GM23338 (cell line): ENCODE measurements around the gene FOXN4. TPM values are rescaled to one million over a fixed set of nuclear protein-coding genes. Genes with fewer than 3 reads are reported as not detected.

ENCODE experiments used
- ATAC-seq: fragments of 200-7000 bp; cut with Tn5 transposase; 3 replicates; pipeline ENCODE4 v1.9.1; 2020
- DNase-seq: peaks from one replicate; pipeline ENCODE4 v3.0.0-alpha.2; 2015; ENCODE audit warnings: low spot score
- H2AFZ ChIP-seq: fragments of 200-600 bp; sonication (generic); 2 replicates; pipeline ENCODE4 v1.8.0; 2016; ENCODE audit warnings: antibody characterized with exemption, mild to moderate bottlenecking, moderate library complexity
- H3F3A ChIP-seq: fragments of 200-600 bp; sonication (generic); replicated peaks from 2 replicates; pipeline ENCODE4 v1.8.0; 2017; ENCODE audit warnings: antibody characterized with exemption, mixed run types, low read depth
- H3K27ac ChIP-seq: fragments of 200-600 bp; sonication (generic); 2 replicates; pipeline ENCODE4 v1.6.1; 2016; ENCODE audit warnings: low read depth
- H3K27me3 ChIP-seq: fragments of 200-600 bp; sonication (generic); 2 replicates; pipeline ENCODE4 v1.8.0; 2016; ENCODE audit warnings: mild to moderate bottlenecking, mixed run types, moderate library complexity; ENCODE audit not compliant: insufficient read depth
- H3K36me3 ChIP-seq: fragments of 200-600 bp; sonication (generic); 2 replicates; pipeline ENCODE4 v1.8.0; 2016; ENCODE audit warnings: mild to moderate bottlenecking; ENCODE audit not compliant: insufficient read depth
- H3K4me1 ChIP-seq: fragments of 200-600 bp; sonication (generic); 2 replicates; pipeline ENCODE4 v1.8.0; 2016; ENCODE audit warnings: mild to moderate bottlenecking, moderate library complexity; ENCODE audit not compliant: insufficient read depth
- H3K4me2 ChIP-seq: fragments of 200-600 bp; sonication (generic); 2 replicates; pipeline ENCODE4 v1.7.1; 2017; ENCODE audit warnings: mixed run types
- H3K4me3 ChIP-seq: fragments of 200-600 bp; sonication (generic); 2 replicates; pipeline ENCODE4 v1.6.1; 2016; ENCODE audit warnings: mixed run types
- H3K79me2 ChIP-seq: fragments of 200-600 bp; sonication (generic); replicated peaks from 2 replicates; pipeline ENCODE4 v1.8.0; 2017; ENCODE audit warnings: mild to moderate bottlenecking; ENCODE audit not compliant: insufficient read depth
- H3K9me2 ChIP-seq: fragments of 200-600 bp; sonication (generic); 2 replicates; pipeline ENCODE4 v1.8.0; 2017; ENCODE audit not compliant: insufficient read depth
- H4K20me1 ChIP-seq: fragments of 200-600 bp; sonication (generic); replicated peaks from 2 replicates; pipeline ENCODE4 v1.8.0; 2017; ENCODE audit warnings: mild to moderate bottlenecking; ENCODE audit not compliant: insufficient read depth
- H3K27ac Mint-ChIP-seq: 2 replicates; pipeline ENCODE4 v1.8.0; 2020; ENCODE audit warnings: inconsistent platforms, mild to moderate bottlenecking, moderate library complexity, mixed read lengths
- H3K27me3 Mint-ChIP-seq: 3 replicates; pipeline ENCODE4 v1.8.0; 2022; ENCODE audit warnings: low read depth, mild to moderate bottlenecking, moderate library complexity, mixed read lengths, inconsistent platforms; ENCODE audit not compliant: insufficient read depth, poor library complexity
- H3K36me3 Mint-ChIP-seq: 3 replicates; pipeline ENCODE4 v1.8.0; 2021; ENCODE audit warnings: low read depth, mild to moderate bottlenecking, inconsistent platforms, moderate library complexity, mixed read lengths
- H3K4me1 Mint-ChIP-seq: 3 replicates; pipeline ENCODE4 v1.8.0; 2020; ENCODE audit warnings: mild to moderate bottlenecking, inconsistent platforms, mixed read lengths
- H3K4me3 Mint-ChIP-seq: 3 replicates; pipeline ENCODE4 v1.8.0; 2021; ENCODE audit warnings: moderate library complexity, mild to moderate bottlenecking, inconsistent platforms, mixed read lengths
- H3K9me3 Mint-ChIP-seq: 3 replicates; pipeline ENCODE4 v1.8.0; 2020; ENCODE audit warnings: moderate library complexity, mild to moderate bottlenecking, inconsistent platforms, mixed read lengths
- CREB1 ChIP-seq: fragments of 250-450 bp; sonication (Bioruptor Pico); IDR thresholded peaks from 2 replicates; pipeline ENCODE4 v1.5.0; 2020; ENCODE audit warnings: low read depth, mild to moderate bottlenecking, moderate library complexity
- EZH2 ChIP-seq: fragments of 200-600 bp; sonication (generic); IDR thresholded peaks from one replicate; pipeline ENCODE4 v1.8.0; 2017; ENCODE audit warnings: antibody characterized with exemption, mild to moderate bottlenecking, low read depth; ENCODE audit not compliant: unreplicated experiment
- EZH2phosphoT487 ChIP-seq: fragments of 200-600 bp; sonication (generic); IDR thresholded peaks from one replicate; pipeline ENCODE4 v1.8.1; 2018; ENCODE audit warnings: antibody characterized with exemption; ENCODE audit not compliant: unreplicated experiment
- NANOG ChIP-seq: IDR thresholded peaks from 2 replicates; pipeline ENCODE4 v1.6.1; 2016; ENCODE audit warnings: antibody characterized with exemption, borderline replicate concordance
- POLR2AphosphoS5 ChIP-seq: IDR thresholded peaks from 2 replicates; pipeline ENCODE4 v1.6.1; 2016; ENCODE audit warnings: antibody characterized with exemption, low read depth
- REST ChIP-seq: IDR thresholded peaks from one replicate; pipeline ENCODE4 v1.6.1; 2018; ENCODE audit warnings: antibody characterized with exemption; ENCODE audit not compliant: unreplicated experiment
- STAT1 ChIP-seq: IDR thresholded peaks from one replicate; pipeline ENCODE4 v1.6.1; 2016; ENCODE audit warnings: antibody characterized with exemption; ENCODE audit not compliant: unreplicated experiment
- ZNF331 ChIP-seq: fragments of 250-450 bp; sonication (Bioruptor Pico); IDR thresholded peaks from 2 replicates; pipeline ENCODE4 v1.5.0; 2020; ENCODE audit warnings: low read depth, mild to moderate bottlenecking, moderate library complexity
- ZNF462 ChIP-seq: fragments of 250-450 bp; sonication (Bioruptor Pico); IDR thresholded peaks from 2 replicates; pipeline ENCODE4 v1.5.0; 2020; ENCODE audit warnings: mild to moderate bottlenecking, moderate library complexity
- polyA plus RNA-seq: library from polyadenylated mRNA; unstranded; fragments of >200 nt; fragmentation: Nextera tagmentation; extraction: Ambion mirVana; gene quantifications from 2 replicates; pipeline ENCODE4 v1.2.1, GENCODE V29; 2016
- total RNA-seq: library from RNA; depleted of rRNA; stranded (reverse); fragments of >200 nt; shearing (Covaris generic); gene quantifications from 2 replicates; pipeline ENCODE4 v1.2.3, GENCODE V29; 2014

FOXN4 gene
- total and polyA plus RNA-seq, 2 experiments from 2014 or later, result 0.35 to 0.47 TPM

- TF ChIP-seq POLR2AphosphoS5, result no peak
- no peak for TF ChIP-seq EZH2phosphoT487
- no peak for TF ChIP-seq NANOG
- TF ChIP-seq STAT1, result no peak
Measured at GRCh38 chr12:109239691-109240090, 69.4 kb downstream of the FOXN4 start (continued).

GRCh38 chr12:109239179-109239578 is 69.9 kb downstream of the FOXN4 start:
- H3K9me3 Mint-ChIP-seq, result no peaks in the 10 kb centered on the region
- Histone ChIP-seq H3K4me2 (no peak overlapping the region), H3K4me3 (no peak overlapping the region), H3K79me2 (no peaks in the 10 kb centered on the region), H2AFZ (no peak overlapping the region), H3K4me1 (no peaks in the 10 kb centered on the region), H3K27me3 (no peaks in the 10 kb centered on the region), H3K27ac (no peak overlapping the region), H3F3A (no peaks in the 10 kb centered on the region), H3K36me3 (no peaks in the 10 kb centered on the region), H4K20me1 (no peaks in the 10 kb centered on the region; the same call in 1 of the 2 replicates), H3K9me2 (no peaks in the 10 kb centered on the region)
- peaks cover 13% of the 10 kb centered on the region; the same call in 2 of the 3 replicates for H3K36me3 Mint-ChIP-seq
- H3K27me3 Mint-ChIP-seq, result peaks cover 6% of the 10 kb centered on the region
- no peak for ATAC-seq
- DNase-seq, result no peak
- TF ChIP-seq EZH2 (no peak), REST (no peak), ZNF331 (CRISPR knock-in tag) (no peak), CREB1 (CRISPR knock-in tag) (no peak), POLR2AphosphoS5 (no peak), NANOG (no peak)
- H3K4me1 Mint-ChIP-seq, result no peaks in the 10 kb centered on the region
- H3K4me3 Mint-ChIP-seq, result no peak overlapping the region
- H3K27ac Mint-ChIP-seq, result no peak overlapping the region

GRCh38 chr12:109236257-109236656 is 72.8 kb downstream of the FOXN4 start:
- Histone ChIP-seq H2AFZ (no peak overlapping the region), H3K9me2 (no peaks in the 10 kb centered on the region), H3K79me2 (no peaks in the 10 kb centered on the region), H3K27me3 (no peaks in the 10 kb centered on the region), H3F3A (no peaks in the 10 kb centered on the region), H4K20me1 (no peaks in the 10 kb centered on the region; the same call in 1 of the 2 replicates), H3K27ac (no peak overlapping the region), H3K4me3 (no peak overlapping the region), H3K36me3 (peaks cover 4% of the 10 kb centered on the region; the same call in 1 of the 2 replicates), H3K4me1 (no peaks in the 10 kb centered on the region), H3K4me2 (no peak overlapping the region)
- Mint-ChIP-seq H3K27me3 (peaks cover 9% of the 10 kb centered on the region), H3K36me3 (peaks cover 4% of the 10 kb centered on the region; the same call in 2 of the 3 replicates), H3K4me3 (no peak overlapping the region), H3K27ac (no peak overlapping the region), H3K4me1 (peaks cover 2% of the 10 kb centered on the region; the same call in 1 of the 3 replicates), H3K9me3 (no peaks in the 10 kb centered on the region)
- DNase-seq (no peak), ATAC-seq (no peak)
- no peak for TF ChIP-seq EZH2phosphoT487
- TF ChIP-seq ZNF462 (CRISPR knock-in tag), result no peak
